Thoracic aorta endothelial cell (primary cell): ENCODE results near the gene DENR. TPM values are rescaled to one million over a fixed set of nuclear protein-coding genes. Genes with fewer than 3 reads are reported as not detected.

ENCODE experiments used
- small RNA-seq: library from RNA; depleted of rRNA; stranded (forward); fragments of <200 nt; gene quantifications from one replicate; pipeline ENCODE3, GENCODE V24; 2012
- total RNA-seq: library from RNA; depleted of rRNA; stranded (reverse); fragments of >200 nt; gene quantifications from 2 replicates; pipeline ENCODE4 v1.2.3, GENCODE V29; 2012

Gene DENR, protein sequence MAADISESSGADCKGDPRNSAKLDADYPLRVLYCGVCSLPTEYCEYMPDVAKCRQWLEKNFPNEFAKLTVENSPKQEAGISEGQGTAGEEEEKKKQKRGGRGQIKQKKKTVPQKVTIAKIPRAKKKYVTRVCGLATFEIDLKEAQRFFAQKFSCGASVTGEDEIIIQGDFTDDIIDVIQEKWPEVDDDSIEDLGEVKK
- 67.5 and 71.4 TPM in 2 replicates for total RNA-seq

DNA sequence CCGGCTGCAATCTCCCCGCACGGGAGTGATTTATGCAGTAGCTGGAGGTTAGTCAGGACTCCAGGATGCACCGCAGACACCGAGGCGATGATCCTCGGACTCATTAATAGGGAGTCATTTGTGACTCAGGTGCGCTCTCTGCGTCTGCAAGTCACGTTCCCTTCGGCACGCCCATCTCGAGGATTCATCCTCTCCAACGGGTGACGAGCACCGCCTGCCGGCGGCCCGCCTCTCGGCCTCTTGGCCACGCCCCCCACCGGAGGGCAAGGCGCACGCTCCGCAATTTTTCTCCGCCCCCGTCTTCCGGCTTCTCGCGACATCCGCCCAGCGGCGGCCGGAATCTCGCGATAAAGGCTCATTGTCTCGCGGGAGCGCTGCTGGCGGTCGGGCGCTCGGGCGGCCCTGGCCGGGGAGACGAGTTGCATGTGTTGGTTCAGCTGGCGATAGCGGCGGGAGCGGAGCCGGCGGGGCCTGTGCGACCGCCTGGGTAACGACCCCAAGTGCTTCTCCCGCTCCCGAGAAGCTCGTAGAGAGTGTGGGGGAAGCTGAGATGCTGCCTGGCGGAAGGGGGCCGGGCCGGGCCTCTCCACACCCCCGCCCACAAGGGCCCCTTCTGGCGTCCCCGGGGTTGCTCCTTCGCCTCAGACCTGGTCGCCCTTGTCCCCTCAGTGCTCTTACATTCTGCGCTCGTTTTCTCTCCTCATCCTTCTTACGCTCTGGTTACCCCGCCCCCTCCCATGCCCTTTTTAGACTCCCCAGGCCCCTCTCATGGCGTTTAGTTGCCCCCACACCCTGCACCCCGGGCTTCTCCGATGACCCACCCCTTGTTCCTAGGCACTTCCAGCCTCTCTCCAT, at the start of gene DENR:
DENR (plus strand) TSS at position 361 of the 855 bp plus-strand sequence. CDS start 878 bp downstream, outside the sequence.

DNA sequence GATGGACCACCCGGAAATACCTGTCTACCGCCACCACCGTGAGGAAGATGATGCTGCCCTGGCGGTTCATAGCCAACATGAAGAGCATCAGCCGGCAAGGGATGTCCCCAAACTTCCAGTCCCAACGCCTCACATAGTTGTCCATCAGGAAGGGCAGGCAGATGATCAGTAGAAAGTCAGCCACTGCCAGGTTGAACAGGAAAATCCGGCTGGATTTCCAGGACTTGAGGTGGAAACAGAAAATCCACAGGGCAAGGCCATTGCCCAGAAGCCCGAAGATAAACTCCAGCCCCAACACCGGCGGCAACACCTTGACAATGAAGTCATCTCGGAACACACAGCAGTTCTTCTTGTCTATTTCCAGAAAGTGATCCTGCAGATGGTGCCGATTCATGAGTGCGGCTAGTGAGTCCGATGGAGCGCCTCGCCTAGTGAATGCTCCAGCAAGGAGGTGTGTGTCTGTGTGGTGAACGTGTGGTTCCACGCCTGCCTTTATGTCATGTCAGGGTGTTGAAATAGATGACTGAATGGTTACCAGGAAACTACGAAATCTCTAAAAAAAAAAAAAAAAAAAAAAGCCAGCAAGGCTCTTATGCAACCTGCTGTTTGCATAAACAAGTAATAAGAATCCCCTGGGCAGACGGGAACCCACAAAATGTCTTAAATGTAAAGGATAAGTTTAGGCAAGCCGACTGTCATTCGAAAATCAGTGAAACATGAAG, 49.6 kb upstream of the DENR start, which contains the start of gene HCAR2:
HCAR2 (minus strand) TSS at position 468 of the 722 bp plus-strand sequence; CDS start at position 394, 74 bp downstream.

DNA sequence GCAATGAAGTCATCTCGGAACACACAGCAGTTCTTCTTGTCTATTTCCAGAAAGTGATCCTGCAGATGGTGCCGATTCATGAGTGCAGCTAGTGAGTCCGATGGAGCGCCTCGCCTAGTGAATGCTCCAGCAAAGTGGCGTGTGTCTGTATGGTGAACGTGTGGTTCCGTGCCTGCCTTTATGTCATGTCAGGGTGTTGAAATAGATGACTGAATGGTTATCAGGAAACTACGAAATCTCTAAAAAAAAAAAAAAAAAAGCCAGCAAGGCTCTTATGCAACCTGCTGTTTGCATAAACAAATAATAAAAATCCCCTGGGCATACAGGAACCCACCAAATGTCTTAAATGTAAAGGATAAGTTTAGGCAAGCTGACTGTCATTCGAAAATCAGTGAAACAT, 36.0 kb upstream of the DENR start, which contains the start of gene HCAR3:
HCAR3 (minus strand) TSS at position 154 of the 400 bp plus-strand sequence; CDS start at position 80, 74 bp downstream.

DNA sequence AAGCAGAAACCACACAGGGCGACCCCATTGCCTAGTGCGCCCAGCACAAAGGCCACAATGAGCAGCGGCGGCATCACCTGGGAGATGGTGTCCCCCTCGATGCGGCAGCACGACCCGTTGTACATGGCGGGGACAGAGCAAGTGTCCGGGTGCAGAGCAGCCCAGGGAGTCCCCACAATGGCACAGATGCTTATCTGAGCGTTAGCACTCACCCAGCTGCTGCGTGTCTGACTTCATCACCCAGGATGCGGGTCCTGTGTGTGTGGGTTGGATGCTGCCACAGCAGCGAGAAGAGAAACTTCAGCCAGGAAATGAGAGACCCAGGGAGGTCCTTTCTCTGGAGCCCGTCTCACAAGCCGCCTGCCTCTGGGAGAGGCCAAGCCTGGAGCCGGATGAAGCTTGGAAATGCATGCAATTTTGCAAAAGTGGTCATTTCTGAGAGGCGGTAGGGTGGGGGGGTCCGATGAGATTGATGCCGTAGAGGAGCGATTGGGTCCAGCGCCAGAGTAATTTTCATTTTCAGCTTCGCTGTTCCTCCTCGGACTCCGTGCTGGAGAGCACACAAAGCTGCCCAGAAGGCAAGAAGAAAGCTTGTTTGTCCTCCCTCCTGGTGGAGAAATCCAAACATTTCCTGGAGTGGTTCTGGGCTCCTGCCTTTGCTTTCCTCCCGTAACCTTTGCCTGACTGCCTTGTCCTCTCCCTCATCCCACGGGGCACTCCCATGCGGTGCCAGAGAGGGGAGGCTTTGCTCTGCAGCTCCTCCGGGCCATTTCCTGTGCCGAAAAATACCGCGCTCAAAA, 22.2 kb upstream of the DENR start, which contains the start of gene HCAR1:
HCAR1 (minus strand) TSS at position 630 of the 800 bp plus-strand sequence; CDS start at position 125, 505 bp downstream.

Small RNA genes within 50 kb of the gene (small RNA-seq; reads per million reads assigned to genes)
- not detected for gene AC026333.2
- not detected for gene RF00019

Other genes with a start within 250 kb of the DENR start
- 58.6 and 61.7 TPM in 2 replicates for gene RSRC2, start 225.9 kb upstream of the DENR start, total RNA-seq
- gene KNTC1, start 225.6 kb upstream of the DENR start, total RNA-seq, result 69.3 and 82.3 TPM in 2 replicates
- not detected in 2 replicates for gene HCAR2, start 49.5 kb upstream of the DENR start, total RNA-seq
- not detected in 2 replicates for gene HCAR3, start 36.0 kb upstream of the DENR start, total RNA-seq
- not detected in 2 replicates for gene HCAR1, start 22.0 kb upstream of the DENR start, total RNA-seq
- gene CCDC62, start 21.7 kb downstream of the DENR start, total RNA-seq, result 0.72 and 0.80 TPM in 2 replicates
- 82.2 and 93.1 TPM in 2 replicates for gene HIP1R, start 82.6 kb downstream of the DENR start, total RNA-seq
- gene VPS37B, start 143.3 kb downstream of the DENR start, total RNA-seq, result 41.9 and 42.4 TPM in 2 replicates
- 12.8 and 13.4 TPM in 2 replicates for gene ABCB9, start 213.6 kb downstream of the DENR start, total RNA-seq
- 10.4 and 11.8 TPM in 2 replicates for gene OGFOD2, start 222.4 kb downstream of the DENR start, total RNA-seq
- gene ARL6IP4, start 227.9 kb downstream of the DENR start, total RNA-seq, result 166 and 188 TPM in 2 replicates